Small intestine (tissue), 7 donors: Measurements from ENCODE around the gene SF3B2. TPM values are rescaled to one million over a fixed set of nuclear protein-coding genes. Genes with fewer than 3 reads are reported as not detected.
"Not testable (repeated sequence)": the region's sequence is repeated elsewhere in the genome, so short reads cannot be mapped to it uniquely, and the experiment has no call there.

Experiments
- DNase-seq, 2 donors: peaks; one replicate each; pipeline versions ENCODE4 v3.0.0 to v3.0.0-alpha.2; 2013
- FAIRE-seq: peaks from 2 replicates; lab custom pipeline; 2012; peaks lifted over from hg19 to GRCh38; lab: Jason Lieb, UNC
- H3K27ac ChIP-seq, 3 donors: one replicate each; pipeline ENCODE4 v1.5.1; 2013; ENCODE audit warnings: low read length in 2 of 3, mild to moderate bottlenecking in 2 of 3, control low read depth in 1 of 3, inconsistent platforms in 1 of 3, low read depth in 1 of 3, moderate library complexity in 1 of 3
- H3K27me3 ChIP-seq, 3 donors: one replicate each; pipeline ENCODE4 v1.6.1; 2013; ENCODE audit warnings: low read length in 3 of 3, inconsistent platforms in 1 of 3; ENCODE audit not compliant: control insufficient read depth in 3 of 3, insufficient read depth in 3 of 3
- H3K36me3 ChIP-seq, 3 donors: one replicate each; pipeline ENCODE4 v1.6.1; 2013; ENCODE audit warnings: low read length in 3 of 3, inconsistent platforms in 1 of 3, low read depth in 1 of 3, mild to moderate bottlenecking in 1 of 3, moderate library complexity in 1 of 3; ENCODE audit not compliant: control insufficient read depth in 3 of 3, insufficient read depth in 2 of 3
- H3K4me1 ChIP-seq, 3 donors: one replicate each; pipeline ENCODE4 v1.6.1; 2013; ENCODE audit warnings: low read length in 2 of 3, inconsistent platforms in 1 of 3, low read depth in 1 of 3, mild to moderate bottlenecking in 1 of 3, moderate library complexity in 1 of 3; ENCODE audit not compliant: control insufficient read depth in 3 of 3, insufficient read depth in 2 of 3
- H3K4me3 ChIP-seq, 3 donors: one replicate each; pipeline ENCODE4 v1.5.1; 2013; ENCODE audit warnings: low read length in 3 of 3, control low read depth in 1 of 3, inconsistent platforms in 1 of 3, low read depth in 1 of 3, mild to moderate bottlenecking in 1 of 3, moderate library complexity in 1 of 3
- H3K9me3 ChIP-seq, 2 donors: one replicate each; pipeline ENCODE4 v1.6.1; 2013; ENCODE audit warnings: low read depth in 1 of 2, low read length in 1 of 2; ENCODE audit not compliant: control insufficient read depth in 2 of 2, insufficient read depth in 1 of 2
- WGBS, 3 donors: extraction: QIAGEN DNeasy Blood & Tissue Kit; methylation state at CpG; one replicate each; pipeline ENCODE4 v1.1.7; 2013; 5-methylcytosine and 5-hydroxymethylcytosine counted together
- polyA plus RNA-seq, 4 donors: library from polyadenylated mRNA; stranded (reverse) in 3 of 4; unstranded in 1 of 4; fragments of 200-250 nt in 3 of 4; fragments of 120-200 nt in 1 of 4; gene quantifications; one replicate each; pipeline versions ENCODE4 v1.2.1 to v1.2.3, GENCODE V29; 2013
- donor health status: healthy with polysubstance abuse.
- donor health status: control.
- donor health status: control.
- donor health status: Bipolar disorder and iron deficiency.
- donor health status: healthy.

Gene SF3B2
- polyA plus RNA-seq, 4 donors: 106 to 141 (median 122) TPM

DNA sequence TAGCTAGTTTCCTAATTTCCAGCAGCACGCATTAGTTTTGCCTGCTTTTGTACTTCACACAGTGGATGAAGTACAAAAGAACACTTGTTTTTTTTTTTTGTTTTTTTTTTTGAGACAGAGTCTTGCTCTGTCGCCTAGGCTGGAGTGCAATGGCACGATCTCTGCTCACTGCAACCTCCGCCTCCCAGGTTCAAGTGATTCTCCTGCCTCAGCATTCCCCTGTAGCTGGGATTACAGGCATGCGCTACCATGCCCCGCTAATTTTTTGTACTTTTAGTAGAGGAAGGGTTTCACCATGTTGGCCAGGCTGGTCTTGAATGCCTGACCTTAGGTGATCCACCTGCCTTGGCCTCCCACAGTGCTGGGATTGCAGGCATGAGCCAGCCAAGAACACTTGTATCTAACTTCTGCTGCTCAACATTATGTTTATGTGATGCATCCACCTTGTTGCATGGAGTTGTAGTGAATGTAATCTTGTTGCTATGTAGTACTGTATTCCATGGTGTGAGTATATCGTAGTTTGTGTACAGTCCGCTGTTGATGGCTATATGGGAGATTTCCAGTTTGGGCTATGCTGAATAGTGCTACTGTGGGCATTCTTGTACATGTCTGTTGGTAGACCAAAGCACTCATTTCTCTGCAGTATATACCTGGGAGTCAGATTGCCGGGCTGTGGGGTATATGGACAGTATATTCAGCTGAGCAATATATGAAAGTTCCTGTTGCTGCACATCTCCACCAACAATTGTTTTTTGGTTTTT, 35.2 kb downstream of the SF3B2 start:
- Histone ChIP-seq H3K27ac (no peak overlapping the region), H3K4me3 (no peak overlapping the region), H3K9me3 (no peaks in the 10 kb centered on the region), H3K36me3 (no peaks in the 10 kb centered on the region), H3K4me1 (peaks cover 4 to 16% (median 13%) of the 10 kb centered on the region in 3 donors), H3K27me3 (no peaks in the 10 kb centered on the region)
- FAIRE-seq (no peak), DNase-seq (no peak)
- WGBS, 3 donors: 94 to 96% (median 96%) methylated on average over 9 of the region's 9 CpGs

DNA sequence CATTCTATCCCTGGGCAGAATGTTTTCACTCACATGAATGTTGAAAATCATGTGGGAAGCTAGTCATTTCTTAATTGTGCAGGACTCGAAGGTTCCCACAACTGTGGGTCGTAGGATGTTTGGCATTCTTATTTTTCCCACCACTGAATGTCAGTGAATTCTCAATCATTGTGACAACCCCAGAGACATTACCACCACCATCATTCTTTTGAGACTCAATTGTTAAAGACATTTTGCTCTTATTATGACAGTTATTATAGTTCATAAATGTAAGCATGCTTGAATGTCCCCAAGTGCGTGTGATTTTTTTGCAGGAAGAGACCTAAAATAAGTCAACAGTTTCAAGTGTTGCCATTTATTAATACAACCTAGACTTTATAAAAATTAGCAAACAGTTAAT, 36.9 kb downstream of the SF3B2 start:
- FAIRE-seq (no peak), DNase-seq (no peak)
- Histone ChIP-seq H3K27ac (no peak overlapping the region), H3K4me1 (peaks cover 0 to 3% (median 0%) of the 10 kb centered on the region in 3 donors), H3K4me3 (no peak overlapping the region), H3K36me3 (no peaks in the 10 kb centered on the region), H3K27me3 (no peaks in the 10 kb centered on the region), H3K9me3 (no peaks in the 10 kb centered on the region)
- 87 to 91% (median 88%) methylated on average over 3 of the region's 3 CpGs for WGBS, 3 donors

DNA sequence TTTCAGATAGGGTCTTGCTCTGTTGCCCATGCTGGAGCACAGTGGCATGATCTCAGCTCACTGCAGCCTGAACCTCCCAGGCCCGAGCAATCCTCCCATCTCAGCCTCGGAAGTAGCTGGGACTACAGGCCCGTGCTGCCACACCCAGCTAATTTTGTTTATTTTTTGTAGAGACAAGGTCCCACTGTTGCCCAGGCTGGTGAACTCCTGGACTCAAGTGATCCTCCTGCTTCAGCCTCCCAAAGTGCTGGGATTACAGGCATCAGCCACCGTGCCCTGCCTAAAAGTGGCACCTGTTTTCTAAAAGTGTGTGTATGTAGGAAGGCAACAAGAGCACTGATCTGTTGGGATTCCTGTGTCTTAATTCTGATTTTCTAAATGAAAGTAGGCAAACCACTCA, 38.1 kb downstream of the SF3B2 start:
- Histone ChIP-seq H3K36me3 (no peaks in the 10 kb centered on the region), H3K9me3 (no peaks in the 10 kb centered on the region), H3K27me3 (no peaks in the 10 kb centered on the region), H3K27ac (no peak overlapping the region), H3K4me3 (no peak overlapping the region), H3K4me1 (no peaks in the 10 kb centered on the region)
- FAIRE-seq (no peak), DNase-seq (no peak)
- WGBS, 3 donors: 63 to 83% (median 81%) methylated on average over 4 of the region's 4 CpGs

DNA sequence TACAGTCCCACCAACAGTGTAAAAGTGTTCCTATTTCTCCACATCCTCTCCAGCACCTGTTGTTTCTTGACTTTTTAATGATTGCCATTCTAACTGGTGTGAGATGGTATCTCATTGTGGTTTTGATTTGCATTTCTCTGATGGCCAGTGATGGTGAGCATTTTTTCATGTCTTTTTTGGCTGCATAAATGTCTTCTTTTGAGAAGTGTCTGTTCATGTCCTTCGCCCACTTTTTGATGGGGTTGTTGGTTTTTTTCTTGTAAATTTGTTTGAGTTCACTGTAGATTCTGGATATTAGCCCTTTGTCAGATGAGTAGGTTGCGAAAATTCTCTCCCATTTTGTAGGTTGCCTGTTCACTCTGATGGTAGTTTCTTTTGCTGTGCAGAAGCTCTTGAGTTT, 40.0 kb downstream of the SF3B2 start:
- not testable (repeated sequence) for H3K4me1 ChIP-seq, FAIRE-seq
- WGBS, 3 donors: 92 to 100% (median 94%) methylated on average over 2 of the region's 2 CpGs

DNA sequence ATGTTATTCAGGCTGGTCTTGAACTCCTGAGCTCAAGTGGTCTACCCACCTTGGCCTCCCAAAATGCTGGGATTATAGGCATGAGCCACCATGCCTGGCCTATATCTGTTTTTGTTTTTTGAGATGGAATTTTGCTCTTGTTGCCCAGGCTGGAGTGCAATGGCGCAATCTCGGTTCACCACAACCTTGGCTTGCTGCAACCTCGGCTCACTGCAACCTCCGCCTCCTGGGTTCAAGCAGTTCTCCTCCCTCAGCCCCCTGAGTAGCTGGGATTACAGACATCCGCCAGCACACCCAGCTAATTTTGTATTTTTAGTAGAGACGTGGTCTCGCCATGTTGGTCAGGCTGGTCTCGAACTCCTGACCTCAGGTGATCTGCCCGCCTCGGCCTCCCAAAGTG, 47.6 kb downstream of the SF3B2 start:
- H3K4me1 ChIP-seq, DNase-seq, H3K27me3 ChIP-seq, H3K4me3 ChIP-seq, FAIRE-seq, H3K36me3 ChIP-seq, H3K9me3 ChIP-seq, H3K27ac ChIP-seq: not testable (repeated sequence)
- 95 to 96% (median 95%) methylated on average over 10 of the region's 10 CpGs for WGBS, 3 donors

More for the DNA sequence above, 40.0 kb downstream of the SF3B2 start:
- DNase-seq, H3K36me3 ChIP-seq, H3K27me3 ChIP-seq, H3K27ac ChIP-seq, H3K9me3 ChIP-seq, H3K4me3 ChIP-seq: not testable (repeated sequence)

DNA sequence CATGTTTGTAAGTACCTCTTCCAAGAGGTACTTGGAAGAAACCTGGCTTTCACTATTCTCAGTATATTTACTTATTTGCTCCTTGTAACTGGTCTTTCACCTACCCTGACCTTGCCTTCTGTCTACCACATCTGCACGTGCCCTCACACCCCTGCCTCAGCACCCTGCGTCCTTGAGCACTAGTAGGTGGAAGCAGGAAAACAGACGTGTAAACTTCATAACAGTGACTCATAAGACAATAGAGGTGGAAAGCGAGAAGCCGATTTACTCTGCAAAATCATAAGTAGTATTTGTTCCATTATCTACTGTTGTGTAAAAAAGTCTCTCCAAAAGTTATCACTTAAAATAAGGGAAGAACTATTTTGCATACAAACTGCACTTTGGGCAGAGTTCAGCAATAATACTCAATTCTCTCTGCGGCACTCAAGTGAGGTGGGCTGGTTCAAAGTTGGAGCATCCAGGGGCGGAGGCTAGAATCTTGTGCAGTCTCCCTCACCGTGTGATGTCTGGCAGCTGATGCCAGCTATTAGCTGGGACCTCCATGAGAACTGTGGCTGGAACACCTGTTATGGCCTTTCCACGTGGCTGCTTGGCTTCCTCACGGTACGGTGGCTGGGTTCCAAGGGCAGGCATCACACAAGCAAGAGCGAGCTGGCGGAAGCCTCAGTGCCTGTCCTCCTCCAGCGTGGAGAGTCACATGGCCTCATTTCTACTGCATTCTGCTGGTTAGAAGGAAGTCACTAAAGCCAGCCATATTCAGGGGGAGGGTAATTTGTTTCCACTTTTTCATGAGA, 48.3 kb downstream of the SF3B2 start:
- peaks cover 0 to 2% (median 0%) of the 10 kb centered on the region in 3 donors for H3K36me3 ChIP-seq
- FAIRE-seq (no peak), DNase-seq (peak; percentile 21 to 75)
- WGBS, 3 donors: 12 to 31% (median 14%) methylated on average over 14 of the region's 14 CpGs
- H3K27me3 ChIP-seq: no peaks in the 10 kb centered on the region
- peak overlapping the region in 2 of 3 donors; percentile 8 to 70 for H3K27ac ChIP-seq
- peak overlapping the region in 1 of 3 donors; percentile 27 for H3K4me3 ChIP-seq
- H3K4me1 ChIP-seq: peaks cover 0 to 3% (median 2%) of the 10 kb centered on the region in 3 donors
- H3K9me3 ChIP-seq: no peaks in the 10 kb centered on the region

DNA sequence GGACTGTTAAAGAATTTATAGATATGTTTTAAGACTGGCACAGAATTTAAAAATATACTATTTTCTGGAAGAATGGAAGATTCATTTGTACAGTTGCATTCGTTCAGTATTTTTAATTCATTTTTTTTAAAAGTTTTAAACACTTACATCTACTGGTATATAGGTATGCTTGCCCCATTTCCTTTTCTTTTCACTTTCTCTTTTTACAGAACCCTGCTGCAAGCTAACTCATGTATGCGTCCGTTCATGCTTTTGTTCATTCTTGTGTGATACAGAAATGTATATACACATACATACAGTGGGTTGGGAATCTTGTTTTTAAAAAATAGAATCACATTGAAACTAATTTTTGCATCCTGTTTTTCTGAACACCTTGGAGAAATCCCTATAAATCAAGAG, 48.9 kb downstream of the SF3B2 start:
- no peak for FAIRE-seq
- Histone ChIP-seq H3K27ac (no peak overlapping the region), H3K36me3 (peaks cover 0 to 2% (median 0%) of the 10 kb centered on the region in 3 donors), H3K4me1 (peaks cover 0 to 3% (median 2%) of the 10 kb centered on the region in 3 donors), H3K27me3 (no peaks in the 10 kb centered on the region), H3K4me3 (no peak overlapping the region), H3K9me3 (no peaks in the 10 kb centered on the region)
- no peak for DNase-seq
- WGBS, 3 donors: 48 to 70% (median 58%) methylated on average over 3 of the region's 3 CpGs

DNA sequence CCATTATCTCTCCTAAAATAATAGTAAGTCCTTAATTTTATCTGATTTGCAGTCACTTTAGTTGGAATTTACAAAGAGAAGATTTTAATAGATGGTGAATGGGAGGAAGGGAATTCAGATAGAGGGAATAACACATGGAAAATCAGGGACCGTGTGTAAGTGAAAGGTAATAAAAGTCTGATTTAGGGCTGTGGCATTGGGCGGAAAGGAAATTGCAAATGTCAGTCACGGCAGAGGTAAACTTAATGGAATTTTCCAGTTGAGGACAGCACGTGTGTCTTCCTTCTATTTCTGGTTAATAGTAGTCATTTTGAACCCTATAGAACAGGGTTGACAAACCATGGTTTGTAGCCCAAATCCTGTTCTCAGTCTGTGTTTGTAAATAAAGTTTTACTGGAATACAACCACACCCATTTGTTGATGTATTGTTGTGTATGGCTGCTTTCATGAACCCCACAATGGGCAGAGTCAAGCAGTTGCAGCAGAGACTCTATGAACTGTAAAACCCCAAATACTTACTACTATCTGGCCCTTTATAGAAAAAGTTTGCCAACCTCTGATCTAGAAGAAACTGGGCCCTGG, 52.0 kb downstream of the SF3B2 start:
- DNase-seq (no peak), FAIRE-seq (no peak)
- Histone ChIP-seq H3K4me3 (no peak overlapping the region), H3K36me3 (peaks cover 0 to 2% (median 0%) of the 10 kb centered on the region in 3 donors), H3K4me1 (peaks cover 0 to 3% (median 2%) of the 10 kb centered on the region in 3 donors), H3K27me3 (no peaks in the 10 kb centered on the region), H3K27ac (no peak overlapping the region), H3K9me3 (no peaks in the 10 kb centered on the region)
- WGBS, 3 donors: 76 to 81% (median 80%) methylated on average over 4 of the region's 4 CpGs
